Muscle of leg (tissue), 11 donors: ENCODE data around the gene PTPRN2. TPM values are rescaled to one million over a fixed set of nuclear protein-coding genes. Genes with fewer than 3 reads are reported as not detected.
"Not testable (repeated sequence)": the region's sequence is repeated elsewhere in the genome, so short reads cannot be mapped to it uniquely, and the experiment has no call there.

Experiments used
- DNase-seq: peaks from one replicate; pipeline ENCODE4 v3.0.0; 2013
- H3K27ac ChIP-seq: one replicate; pipeline ENCODE4 v1.5.1; 2013; ENCODE audit warnings: mild to moderate bottlenecking, low read length, control low read depth
- H3K27me3 ChIP-seq: one replicate; pipeline ENCODE4 v1.6.1; 2013; ENCODE audit warnings: low read length; ENCODE audit not compliant: control insufficient read depth, insufficient read depth
- H3K36me3 ChIP-seq: one replicate; pipeline ENCODE4 v1.6.1; 2013; ENCODE audit warnings: low read length; ENCODE audit not compliant: control insufficient read depth, insufficient read depth
- H3K4me1 ChIP-seq: one replicate; pipeline ENCODE4 v1.6.1; 2013; ENCODE audit warnings: low read length; ENCODE audit not compliant: control insufficient read depth, insufficient read depth
- H3K4me3 ChIP-seq: one replicate; pipeline ENCODE4 v1.5.1; 2013; ENCODE audit warnings: low read length, control low read depth
- H3K9me3 ChIP-seq: replicated peaks from 2 replicates; pipeline ENCODE4 v1.6.1; 2013; ENCODE audit warnings: low read depth, low read length; ENCODE audit not compliant: control insufficient read depth
- WGBS: methylation state at CpG from one replicate; pipeline ENCODE4 v1.1.5; 2013; ENCODE audit warnings: missing lambda C conversion rate; ENCODE audit not compliant: insufficient coverage; 5-methylcytosine and 5-hydroxymethylcytosine counted together
- polyA plus RNA-seq, 8 donors: library from polyadenylated mRNA; unstranded; fragments of 120-200 nt; gene quantifications; one replicate each; pipeline versions ENCODE4 v1.2.1 to v1.2.3, GENCODE V29; 2013; ENCODE audit warnings: inconsistent platforms in 1 of 8, low replicate concordance in 1 of 8; ENCODE audit not compliant: insufficient read length in 8 of 8, insufficient read depth in 1 of 8
- total RNA-seq: library from RNA; stranded (reverse); fragments of 120-200 nt; gene quantifications from one replicate; pipeline ENCODE4 v1.2.4, GENCODE V29; 2013

Gene PTPRN2
- total and polyA plus RNA-seq, 9 donors, result 1.4 to 2.9 (median 2.3) TPM

- Histone ChIP-seq H3K27ac (no peak overlapping the region), H3K4me1 (no peaks in the 10 kb centered on the region), H3K27me3 (peaks cover 11% of the 10 kb centered on the region), H3K9me3 (peaks cover 5% of the 10 kb centered on the region), H3K36me3 (no peaks in the 10 kb centered on the region), H3K4me3 (no peak overlapping the region)
- 89% methylated on average over 5 of the region's 6 CpGs for WGBS
- no peak for DNase-seq
These were observed 1081.4 kb downstream of the PTPRN2 start for GRCh38 chr7:157506268-157506667.

- Histone ChIP-seq H3K4me1 (no peaks in the 10 kb centered on the region), H3K4me3 (no peak overlapping the region), H3K27ac (no peak overlapping the region), H3K9me3 (peaks cover 5% of the 10 kb centered on the region), H3K36me3 (no peaks in the 10 kb centered on the region), H3K27me3 (peaks cover 11% of the 10 kb centered on the region)
- WGBS, result no CpG with 5 or more reads among the region's 1 CpG
- DNase-seq, result no peak
These were observed 1082.0 kb downstream of the PTPRN2 start for GRCh38 chr7:157505646-157506045.

- H3K4me3 ChIP-seq, result no peak overlapping the region
These were observed 1084.4 kb downstream of the PTPRN2 start for GRCh38 chr7:157503229-157503628.

GRCh38 chr7:157502701-157503111, 1084.9 kb downstream of the PTPRN2 start:
- H3K27ac ChIP-seq, result peak overlapping the region; percentile 59
- peak; percentile 44 for DNase-seq
- WGBS, result 44% methylated on average over 12 of the region's 12 CpGs
- H3K36me3 ChIP-seq, result no peaks in the 10 kb centered on the region
- H3K27me3 ChIP-seq, result peaks cover 6% of the 10 kb centered on the region
- peaks cover 5% of the 10 kb centered on the region for H3K9me3 ChIP-seq
- no peaks in the 10 kb centered on the region for H3K4me1 ChIP-seq
- no peak overlapping the region for H3K4me3 ChIP-seq

More at GRCh38 chr7:157503229-157503628, 1084.4 kb downstream of the PTPRN2 start:
- no CpG with 5 or more reads among the region's 4 CpGs for WGBS
- H3K27ac ChIP-seq, result peak overlapping the region; percentile 55
- peaks cover 5% of the 10 kb centered on the region for H3K9me3 ChIP-seq
- peaks cover 6% of the 10 kb centered on the region for H3K27me3 ChIP-seq
- DNase-seq, result no peak
- no peaks in the 10 kb centered on the region for H3K36me3 ChIP-seq
- H3K4me1 ChIP-seq, result no peaks in the 10 kb centered on the region

- Histone ChIP-seq H3K4me3 (no peak overlapping the region), H3K27me3 (peaks cover 6% of the 10 kb centered on the region)
These were observed 1086.0 kb downstream of the PTPRN2 start for GRCh38 chr7:157501581-157501980.

GRCh38 chr7:157500989-157501540, 1086.6 kb downstream of the PTPRN2 start:
- not testable (repeated sequence) for H3K36me3 ChIP-seq, H3K27me3 ChIP-seq, H3K9me3 ChIP-seq, H3K4me3 ChIP-seq, H3K4me1 ChIP-seq, DNase-seq, H3K27ac ChIP-seq
- 91% methylated on average over 21 of the region's 45 CpGs for WGBS

More at GRCh38 chr7:157501581-157501980, 1086.0 kb downstream of the PTPRN2 start:
- Histone ChIP-seq H3K9me3 (peaks cover 3% of the 10 kb centered on the region), H3K27ac (no peak overlapping the region), H3K36me3 (no peaks in the 10 kb centered on the region), H3K4me1 (no peaks in the 10 kb centered on the region)
- 76% methylated on average over 20 of the region's 22 CpGs for WGBS
- no peak for DNase-seq

- H3K27me3 ChIP-seq, result peaks cover 6% of the 10 kb centered on the region
- no peaks in the 10 kb centered on the region for H3K9me3 ChIP-seq
- H3K36me3 ChIP-seq, result no peaks in the 10 kb centered on the region
- no peak for DNase-seq
- H3K4me1 ChIP-seq, result no peaks in the 10 kb centered on the region
- no peak overlapping the region for H3K27ac ChIP-seq
- WGBS, result 93% methylated on average over 11 of the region's 32 CpGs
- H3K4me3 ChIP-seq, result no peak overlapping the region
These were observed 1087.3 kb downstream of the PTPRN2 start for GRCh38 chr7:157500171-157500960.

- Histone ChIP-seq H3K36me3 (no peaks in the 10 kb centered on the region), H3K9me3 (no peaks in the 10 kb centered on the region), H3K4me3 (no peak overlapping the region), H3K27ac (no peak overlapping the region), H3K27me3 (peaks cover 6% of the 10 kb centered on the region), H3K4me1 (no peaks in the 10 kb centered on the region)
- DNase-seq, result no peak
- WGBS, result 100% methylated on average over 1 of the region's 9 CpGs
These were observed 1087.8 kb downstream of the PTPRN2 start for GRCh38 chr7:157499835-157500153.

- H3K27me3 ChIP-seq, result peaks cover 6% of the 10 kb centered on the region
- no peaks in the 10 kb centered on the region for H3K9me3 ChIP-seq
- H3K27ac ChIP-seq, result no peak overlapping the region
- DNase-seq, result no peak
- no peaks in the 10 kb centered on the region for H3K36me3 ChIP-seq
- 66% methylated on average over 24 of the region's 27 CpGs for WGBS
- H3K4me1 ChIP-seq, result no peaks in the 10 kb centered on the region
- H3K4me3 ChIP-seq, result no peak overlapping the region
These were observed 1088.3 kb downstream of the PTPRN2 start for GRCh38 chr7:157499121-157499834.

GRCh38 chr7:157498657-157499056, 1089.0 kb downstream of the PTPRN2 start:
- peaks cover 8% of the 10 kb centered on the region for H3K27me3 ChIP-seq
- no peaks in the 10 kb centered on the region for H3K36me3 ChIP-seq
- no peak for DNase-seq
- WGBS, result 70% methylated on average over 12 of the region's 12 CpGs
- no peak overlapping the region for H3K27ac ChIP-seq
- no peaks in the 10 kb centered on the region for H3K4me1 ChIP-seq
- no peak overlapping the region for H3K4me3 ChIP-seq
- no peaks in the 10 kb centered on the region for H3K9me3 ChIP-seq
